GM12892 (cell line): ENCODE measurements around the gene PPIF.

ENCODE experiments used
- POLR2A ChIP-seq: IDR thresholded peaks from 2 replicates; pipeline ENCODE4 v1.6.1; 2011; ENCODE audit warnings: low read depth, low read length, control low read depth
- POLR2AphosphoS5 ChIP-seq: IDR thresholded peaks from 2 replicates; pipeline ENCODE4 v1.6.1; 2011; ENCODE audit warnings: low read depth, low read length, control low read depth
- TAF1 ChIP-seq: IDR thresholded peaks from 2 replicates; pipeline ENCODE4 v1.6.1; 2011; ENCODE audit warnings: low read depth, mild to moderate bottlenecking, control low read depth, low read length, borderline replicate concordance

- no peak for TF ChIP-seq POLR2AphosphoS5
- no peak for TF ChIP-seq TAF1
- TF ChIP-seq POLR2A: no peak
Measured at GRCh38 chr10:79335094-79335469, 12.2 kb upstream of the PPIF start.
